HG03469 (cell line): ENCODE data around the gene ATP8B2.
"Not testable (repeated sequence)": the region's sequence is repeated elsewhere in the genome, so short reads cannot be mapped to it uniquely, and the experiment has no call there.

Source experiments
- ATAC-seq: cut with Tn5 transposase; IDR thresholded peaks from one replicate; pipeline ENCODE4 v1.9.1; 2021; ENCODE audit warnings: mild to moderate bottlenecking, moderate library complexity, moderate number of reproducible peaks; ENCODE audit not compliant: unreplicated experiment

Gene ATP8B2

GRCh38 chr1:154344977-154345837 lies 19.9 kb downstream of the ATP8B2 start:
- ATAC-seq = no peak

GRCh38 chr1:154346276-154346917 lies 21.1 kb downstream of the ATP8B2 start:
- ATAC-seq = no peak

GRCh38 chr1:154347961-154348360 lies 22.6 kb downstream of the ATP8B2 start:
- no peak for ATAC-seq

DNA sequence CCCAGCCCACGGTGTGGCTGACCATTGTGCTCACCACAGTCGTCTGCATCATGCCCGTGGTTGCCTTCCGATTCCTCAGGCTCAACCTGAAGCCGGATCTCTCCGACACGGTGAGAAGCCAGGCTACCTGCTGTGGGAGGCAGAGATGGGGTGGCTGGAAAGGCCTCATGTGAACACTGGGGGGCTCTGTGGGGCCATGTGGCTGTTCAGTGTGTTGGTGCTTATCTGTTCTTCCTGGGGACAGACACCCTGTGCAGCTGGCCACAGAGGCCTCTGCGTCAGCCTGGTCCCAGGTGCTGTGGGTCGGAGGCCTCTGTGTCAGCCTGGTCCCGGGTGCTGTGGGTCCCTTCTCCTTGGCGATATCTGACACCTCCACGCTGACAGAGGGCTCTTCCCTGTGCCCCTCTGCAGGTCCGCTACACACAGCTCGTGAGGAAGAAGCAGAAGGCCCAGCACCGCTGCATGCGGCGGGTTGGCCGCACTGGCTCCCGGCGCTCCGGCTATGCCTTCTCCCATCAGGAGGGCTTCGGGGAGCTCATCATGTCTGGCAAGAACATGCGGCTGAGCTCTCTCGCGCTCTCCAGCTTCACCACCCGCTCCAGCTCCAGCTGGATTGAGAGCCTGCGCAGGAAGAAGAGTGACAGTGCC lies 23.2 kb downstream of the ATP8B2 start:
- no peak for ATAC-seq

DNA sequence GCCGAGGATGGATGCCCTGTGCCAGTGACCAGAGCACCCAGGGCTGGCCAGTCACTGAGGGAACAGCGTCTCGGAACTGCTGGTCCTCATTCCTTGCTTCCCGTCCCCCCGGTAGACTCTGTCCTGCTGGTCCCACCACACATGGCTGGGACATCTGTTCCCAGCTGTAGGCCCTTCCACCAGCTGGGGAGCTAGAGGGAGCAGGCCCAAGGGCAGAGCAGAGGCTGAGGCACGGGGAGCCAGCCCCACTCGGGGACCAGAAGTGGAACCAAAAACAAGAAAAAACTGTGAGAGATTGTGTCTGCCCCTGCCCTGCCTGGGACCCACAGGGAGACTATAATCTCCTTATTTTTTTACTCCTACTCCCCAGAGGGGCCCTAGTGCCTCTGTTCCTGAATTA lies 23.8 kb downstream of the ATP8B2 start:
- no peak for ATAC-seq

DNA sequence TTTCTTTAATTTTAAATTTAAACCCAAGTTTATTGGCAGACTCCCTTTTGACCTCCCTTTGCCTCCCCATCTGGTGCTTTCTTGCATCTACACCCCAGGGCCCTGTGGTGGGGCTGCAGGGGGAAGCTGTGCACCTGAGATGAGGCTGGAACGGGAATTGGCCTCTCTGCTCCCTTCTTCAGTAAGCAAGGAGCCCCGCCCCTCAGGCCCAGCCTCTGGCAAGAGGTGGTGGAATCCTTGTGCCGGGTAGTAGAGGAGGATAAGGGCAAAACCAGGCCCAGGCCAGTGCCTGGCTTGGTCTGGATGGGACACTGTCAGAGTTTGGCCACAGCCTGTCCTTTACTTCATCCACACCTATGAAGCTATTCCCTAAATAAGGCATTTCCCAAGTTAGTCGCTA lies 25.1 kb downstream of the ATP8B2 start:
- ATAC-seq = no peak

GRCh38 chr1:154351363-154352068 lies 26.2 kb downstream of the ATP8B2 start:
- ATAC-seq = no peak

GRCh38 chr1:154352245-154352580 lies 26.9 kb downstream of the ATP8B2 start:
- ATAC-seq = no peak

- ATAC-seq = no peak
Measured at GRCh38 chr1:154352581-154353459, 27.5 kb downstream of the ATP8B2 start.

- ATAC-seq = no peak
Measured at GRCh38 chr1:154353460-154353904, 28.2 kb downstream of the ATP8B2 start.

GRCh38 chr1:154353966-154354365 lies 28.6 kb downstream of the ATP8B2 start:
- ATAC-seq = no peak

DNA sequence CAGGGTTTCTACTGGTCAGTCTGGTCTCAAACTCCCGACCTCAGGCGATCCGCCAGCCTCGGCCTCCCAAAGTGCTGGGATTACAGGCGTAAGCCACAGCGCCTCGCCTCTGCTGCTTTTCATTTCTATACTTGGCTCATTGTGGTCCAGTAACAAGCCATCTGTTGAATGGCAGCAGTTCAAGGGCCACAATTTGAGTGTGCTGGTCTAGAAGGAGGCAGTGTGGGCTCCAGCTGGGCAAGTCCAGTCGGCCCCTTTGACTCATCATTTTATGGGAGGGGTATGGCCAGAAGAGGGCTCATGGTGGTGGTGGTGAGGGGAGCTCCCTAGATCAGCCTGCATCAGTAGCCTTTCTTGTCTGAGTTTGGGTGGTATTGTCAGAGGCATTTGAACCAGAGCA lies 33.2 kb downstream of the ATP8B2 start:
- no peak for ATAC-seq

DNA sequence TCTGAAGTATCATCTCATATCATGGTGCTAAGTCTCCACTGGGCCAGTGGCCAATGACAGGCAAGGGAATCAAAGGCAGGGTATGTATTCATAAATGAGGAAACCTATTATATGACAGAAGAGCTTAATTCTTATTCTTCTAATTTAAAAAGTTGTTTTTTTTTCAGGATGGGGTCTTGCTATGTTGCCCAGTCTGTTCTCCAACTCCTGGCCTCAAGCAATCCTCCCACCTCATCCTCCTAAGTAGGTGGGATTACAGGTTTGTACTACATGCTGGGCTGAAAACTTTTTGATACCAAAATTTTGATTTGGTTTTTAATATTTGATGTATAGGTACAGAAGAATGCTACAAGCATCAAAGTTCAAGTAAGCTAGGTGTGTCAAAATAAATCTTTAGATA lies 35.0 kb downstream of the ATP8B2 start:
- no peak for ATAC-seq

DNA sequence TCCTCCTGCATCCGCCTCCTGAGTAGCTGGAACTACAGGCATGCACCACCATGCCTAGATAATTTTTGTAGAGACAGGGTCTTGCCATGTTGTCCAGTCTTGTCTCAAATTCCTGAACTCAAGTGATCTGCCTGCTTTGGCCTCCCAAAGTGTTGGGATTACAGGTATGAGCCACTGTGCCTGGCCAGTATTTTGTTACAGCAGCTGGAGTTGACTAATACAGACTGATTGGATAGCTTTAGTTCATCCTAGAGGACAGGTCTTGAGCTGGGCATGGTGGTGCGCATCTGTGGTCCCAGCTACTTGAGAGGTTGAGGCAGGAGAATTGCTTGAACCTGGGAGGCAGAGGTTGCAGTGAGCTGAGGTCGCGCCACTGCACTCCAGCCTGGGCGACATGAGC lies 35.6 kb downstream of the ATP8B2 start:
- not testable (repeated sequence) for ATAC-seq

DNA sequence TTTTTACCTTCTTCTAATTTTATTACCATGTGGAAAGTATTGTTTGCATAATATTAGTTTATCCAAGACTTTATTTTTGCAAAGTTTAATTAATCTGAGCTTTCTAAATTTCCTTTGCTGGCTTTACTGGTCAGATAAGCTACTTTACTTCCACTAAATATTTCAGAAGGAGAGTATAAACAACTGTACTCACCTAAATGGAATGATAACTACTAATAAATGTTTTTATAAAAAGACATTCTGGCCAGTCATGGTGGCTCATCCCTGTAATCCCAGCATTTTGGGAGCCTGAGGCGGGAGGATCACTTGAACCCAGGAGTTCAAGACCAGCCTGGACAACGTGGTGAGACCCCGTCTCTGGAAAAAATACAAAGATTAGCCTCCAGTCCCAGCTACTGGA lies 36.0 kb downstream of the ATP8B2 start:
- no peak for ATAC-seq

GRCh38 chr1:154371436-154371835 lies 46.1 kb downstream of the ATP8B2 start:
- no peak for ATAC-seq

DNA sequence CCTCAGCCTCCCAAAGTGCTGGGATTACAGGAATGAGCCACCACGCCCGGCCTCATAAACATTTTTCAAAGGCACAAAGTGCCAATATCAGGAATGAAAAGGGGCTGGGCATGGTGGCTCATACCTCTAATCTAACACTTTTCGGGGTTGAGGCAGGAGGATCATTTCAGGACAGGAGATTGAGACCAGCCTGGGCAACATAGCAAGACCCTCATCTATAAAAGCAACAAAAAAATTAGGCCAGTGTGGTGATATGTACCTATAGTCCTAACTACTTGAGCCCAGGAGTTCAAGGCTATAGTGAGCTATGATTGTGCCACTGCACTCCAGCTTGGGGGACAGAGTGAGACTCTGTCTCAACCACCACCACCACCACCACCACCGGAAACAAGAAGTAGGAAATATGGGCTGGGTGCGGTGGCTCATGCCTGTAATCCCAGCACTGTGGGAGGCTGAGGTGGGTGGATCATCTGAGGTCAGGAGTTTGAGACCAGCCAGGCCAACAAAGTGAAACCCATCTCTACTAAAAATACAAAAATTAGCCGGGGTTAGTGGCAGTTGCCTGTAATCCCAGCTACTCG lies 48.5 kb downstream of the ATP8B2 start:
- ATAC-seq = not testable (repeated sequence)

- no peak for ATAC-seq
Measured at GRCh38 chr1:154379301-154379700, 54.0 kb downstream of the ATP8B2 start.

DNA sequence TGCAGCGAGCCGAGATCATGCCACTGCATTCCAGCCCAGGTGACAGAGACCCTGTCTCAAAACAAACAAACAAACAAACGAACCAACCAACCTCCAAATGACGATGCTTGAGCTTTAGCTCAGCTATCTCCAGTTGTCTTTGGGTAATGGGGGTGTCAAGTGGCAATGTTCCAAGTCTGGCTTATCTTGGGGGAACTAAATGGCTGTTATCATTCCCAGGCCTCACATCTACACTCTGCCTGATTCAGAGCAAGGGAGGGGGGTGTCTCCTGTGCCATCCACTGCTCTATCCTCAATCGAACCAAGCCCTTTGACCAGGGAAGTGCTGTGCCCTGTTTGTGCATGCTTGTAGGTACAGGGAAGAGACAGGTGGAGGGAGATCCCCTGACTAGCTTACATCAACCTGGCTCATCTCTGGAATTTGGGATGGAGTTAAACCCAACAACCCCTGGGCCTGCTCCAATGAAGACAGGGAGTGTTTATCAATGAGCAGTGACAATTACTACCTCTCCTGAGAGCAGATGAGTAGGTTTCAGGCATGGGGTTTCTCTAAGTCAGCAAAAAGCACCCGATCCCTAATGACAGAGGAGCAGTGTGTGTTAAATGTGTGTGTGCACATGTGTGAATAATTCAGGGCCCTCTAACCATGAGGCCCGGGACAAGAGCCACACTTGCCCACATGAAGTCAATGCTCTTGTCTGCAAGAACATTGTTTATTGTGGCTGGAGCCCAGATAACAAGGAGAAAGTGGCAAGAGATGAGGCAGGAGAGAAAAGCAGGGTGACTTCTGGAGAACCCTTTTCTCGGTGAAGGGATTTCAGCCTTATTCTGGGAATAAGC lies 59.5 kb downstream of the ATP8B2 start:
- ATAC-seq = no peak
